GM21825 (cell line): ENCODE results near the gene C19orf85.
A peak's percentile ranks its signal among the peaks of the same experiment; 100 is the strongest.
"Not testable (repeated sequence)": the region's sequence is repeated elsewhere in the genome, so short reads cannot be mapped to it uniquely, and the experiment has no call there.

ENCODE experiments used
- ATAC-seq: cut with Tn5 transposase; IDR thresholded peaks from one replicate; pipeline ENCODE4 v1.9.1; 2021; ENCODE audit warnings: mild to moderate bottlenecking, moderate library complexity; ENCODE audit not compliant: unreplicated experiment

The C19orf85 gene

GRCh38 chr19:55464662-55465054 lies at the start of gene C19orf85:
Gene C19orf85 (minus strand): TSS chr19:55464751. CDS start chr19:55464554, 197 bp downstream.
- no peak for ATAC-seq

GRCh38 chr19:55508120-55508519 lies 43.6 kb upstream of the C19orf85 start:
- ATAC-seq, result no peak

- ATAC-seq, result no peak
Measured at GRCh38 chr19:55504981-55505380, 40.4 kb upstream of the C19orf85 start.

GRCh38 chr19:55504252-55504603 lies 39.7 kb upstream of the C19orf85 start:
- no peak for ATAC-seq

- peak; percentile 87 for ATAC-seq
Measured at GRCh38 chr19:55503502-55504251, 39.1 kb upstream of the C19orf85 start.

- no peak for ATAC-seq
Measured at GRCh38 chr19:55503157-55503501, 38.6 kb upstream of the C19orf85 start.

GRCh38 chr19:55502197-55502952 lies 37.8 kb upstream of the C19orf85 start:
- ATAC-seq, result no peak

- no peak for ATAC-seq
Measured at GRCh38 chr19:55500368-55500952, 35.9 kb upstream of the C19orf85 start.

GRCh38 chr19:55498246-55498840 lies 33.8 kb upstream of the C19orf85 start:
- no peak for ATAC-seq

- ATAC-seq, result no peak
Measured at GRCh38 chr19:55497763-55498162, 33.2 kb upstream of the C19orf85 start.

- not testable (repeated sequence) for ATAC-seq
Measured at GRCh38 chr19:55496820-55497219, 32.3 kb upstream of the C19orf85 start.

- ATAC-seq, result no peak
Measured at GRCh38 chr19:55495646-55496349, 31.2 kb upstream of the C19orf85 start.

GRCh38 chr19:55494172-55494761 lies 29.7 kb upstream of the C19orf85 start:
- ATAC-seq, result no peak

- no peak for ATAC-seq
Measured at GRCh38 chr19:55493645-55494171, 29.2 kb upstream of the C19orf85 start.

- no peak for ATAC-seq
Measured at GRCh38 chr19:55493052-55493644, 28.6 kb upstream of the C19orf85 start.

GRCh38 chr19:55492362-55492944 lies 27.9 kb upstream of the C19orf85 start:
- ATAC-seq, result no peak

GRCh38 chr19:55491546-55492360 lies 27.2 kb upstream of the C19orf85 start:
- ATAC-seq, result no peak

GRCh38 chr19:55490478-55491432 lies 26.2 kb upstream of the C19orf85 start:
- no peak for ATAC-seq
